Epidermal melanocyte (primary cell): ENCODE data around the gene AFAP1L1.

ENCODE experiments used
- DNase-seq: peaks from one replicate; pipeline ENCODE4 v3.0.0; 2011; ENCODE audit warnings: low spot score; ENCODE audit not compliant: insufficient read length

AFAP1L1 gene

GRCh38 chr5:149372076-149372795, 100.6 kb downstream of the AFAP1L1 start:
- DNase-seq, result no peak

GRCh38 chr5:149372932-149373331, 101.3 kb downstream of the AFAP1L1 start:
- DNase-seq, result no peak

- DNase-seq, result no peak
These were observed 102.6 kb downstream of the AFAP1L1 start for GRCh38 chr5:149374303-149374702.

- no peak for DNase-seq
These were observed 103.1 kb downstream of the AFAP1L1 start for GRCh38 chr5:149374801-149375200.

- DNase-seq, result no peak
These were observed 103.8 kb downstream of the AFAP1L1 start for GRCh38 chr5:149375434-149375833.

- no peak for DNase-seq
These were observed 104.4 kb downstream of the AFAP1L1 start for GRCh38 chr5:149376104-149376503.

- no peak for DNase-seq
These were observed 105.2 kb downstream of the AFAP1L1 start for GRCh38 chr5:149376711-149377447.

GRCh38 chr5:149378241-149378820, 106.7 kb downstream of the AFAP1L1 start:
- DNase-seq, result no peak

GRCh38 chr5:149379177-149379761, 107.6 kb downstream of the AFAP1L1 start, which contains the start of gene IL17B:
Gene IL17B (minus strand): TSS chr5:149379292. CDS start chr5:149379225, 67 bp downstream.
- DNase-seq, result no peak

- DNase-seq, result no peak
These were observed 108.2 kb downstream of the AFAP1L1 start for GRCh38 chr5:149379818-149380374.

GRCh38 chr5:149380466-149381121, 108.9 kb downstream of the AFAP1L1 start:
- DNase-seq, result no peak

GRCh38 chr5:149381261-149381985, 109.8 kb downstream of the AFAP1L1 start:
- DNase-seq, result no peak

GRCh38 chr5:149381986-149382338, 110.3 kb downstream of the AFAP1L1 start:
- DNase-seq, result peak; percentile 96

- no peak for DNase-seq
These were observed 111.0 kb downstream of the AFAP1L1 start for GRCh38 chr5:149382517-149383220.

GRCh38 chr5:149383399-149383798, 111.7 kb downstream of the AFAP1L1 start:
- no peak for DNase-seq

- DNase-seq, result no peak
These were observed 114.5 kb downstream of the AFAP1L1 start for GRCh38 chr5:149386166-149386565.

GRCh38 chr5:149387081-149387631, 115.5 kb downstream of the AFAP1L1 start:
- no peak for DNase-seq

- no peak for DNase-seq
These were observed 116.3 kb downstream of the AFAP1L1 start for GRCh38 chr5:149387982-149388381.

GRCh38 chr5:149388498-149389190, 117.0 kb downstream of the AFAP1L1 start:
- DNase-seq, result no peak
